K562 (cell line): Measurements from ENCODE around the gene NFIC. TPM values are rescaled to one million over a fixed set of nuclear protein-coding genes. Genes with fewer than 3 reads are reported as not detected.

Source experiments
- ATAC-seq: fragments of 200-7000 bp; cut with Tn5 transposase; 3 replicates; pipeline ENCODE4 v1.9.1; 2020; ENCODE audit warnings: moderate library complexity
- BruUV-seq: library from RNA; stranded (reverse); fragments of 400-500 nt; replicated peaks from 2 replicates; lab custom pipeline; 2021; lab: Mats Ljungman, UMichigan
- CTCF ChIA-PET: fragments of 300-600 bp; formaldehyde crosslinking; extraction: SDS; loops from one replicate; lab custom pipeline; 2021; ENCODE audit warnings: low intra/inter-chr PET ratio; lab: Yijun Ruan, JAX
- POLR2A ChIA-PET: fragments of 300-600, 350-650 bp; sonication (Branson Sonifier 250); formaldehyde crosslinking; extraction: SDS; loops from one replicate; lab custom pipeline; 2021; ENCODE audit warnings: antibody characterized with exemption, inconsistent platforms; lab: Yijun Ruan, JAX
- DNase-seq, 4 experiments: peaks; one replicate each; pipeline versions ENCODE4 v3.0.0 to v3.0.0-alpha.2; 2011 to 2018; ENCODE audit warnings: low spot score in 3 of 4, mixed read lengths in 3 of 4; ENCODE audit errors: extremely low read depth in 1 of 4
- FAIRE-seq: peaks from 2 replicates; lab custom pipeline; 2011; peaks lifted over from hg19 to GRCh38; lab: Jason Lieb, UNC
- H2AFZ ChIP-seq: 2 replicates; pipeline ENCODE4 v1.6.0; 2011; ENCODE audit warnings: low read depth, low read length, control low read depth, inconsistent platforms
- H3K27ac ChIP-seq: fragments of 200-600 bp; 3 replicates; pipeline ENCODE4 v1.8.0; 2011; ENCODE audit warnings: low read depth, mild to moderate bottlenecking, control low read depth, inconsistent platforms, low read length, moderate library complexity, mixed read lengths; ENCODE audit errors: extremely low read depth
- H3K27me3 ChIP-seq, 2 experiments: fragments of 300-600 bp in 1 of 2; 2 replicates in 1 of 2; 3 replicates in 1 of 2; pipeline versions ENCODE4 v1.6.0 to v1.8.0; 2011; ENCODE audit warnings: inconsistent platforms in 2 of 2, low read length in 2 of 2, mild to moderate bottlenecking in 1 of 2, mixed read lengths in 1 of 2, moderate library complexity in 1 of 2; ENCODE audit not compliant: control insufficient read depth in 2 of 2, insufficient read depth in 2 of 2
- H3K36me3 ChIP-seq: fragments of 300-600 bp; 3 replicates; pipeline ENCODE4 v1.8.0; 2011; ENCODE audit warnings: mild to moderate bottlenecking, low read length, inconsistent platforms; ENCODE audit not compliant: control insufficient read depth, insufficient read depth
- H3K4me1 ChIP-seq, 2 experiments: fragments of 200-600 bp in 1 of 2; replicated peaks in 1 of 2; 2 replicates in 1 of 2; 3 replicates in 1 of 2; pipeline versions ENCODE4 v1.5.1 to v1.8.0; 2011; ENCODE audit warnings: inconsistent platforms in 2 of 2, low read length in 2 of 2, mild to moderate bottlenecking in 1 of 2, mixed read lengths in 1 of 2, moderate library complexity in 1 of 2; ENCODE audit not compliant: control insufficient read depth in 2 of 2, insufficient read depth in 2 of 2
- H3K4me2 ChIP-seq: 2 replicates; pipeline ENCODE4 v1.6.1; 2011; ENCODE audit warnings: low read length, control low read depth, inconsistent platforms, mixed read lengths; ENCODE audit not compliant: insufficient read depth
- H3K4me3 ChIP-seq: fragments of 200-600 bp; sonication (generic), shearing (Covaris generic); 2 replicates; pipeline ENCODE4 v1.5.1; 2016; ENCODE audit warnings: control low read depth, inconsistent platforms
- H3K79me2 ChIP-seq: fragments of 200-600 bp; 3 replicates; pipeline ENCODE4 v1.8.0; 2011; ENCODE audit warnings: low read length, inconsistent platforms; ENCODE audit not compliant: control insufficient read depth, insufficient read depth
- H3K9ac ChIP-seq, 2 experiments: 2 replicates each; pipeline versions ENCODE4 v1.6.0 to v1.6.1; 2011; ENCODE audit warnings: low read depth in 2 of 2, low read length in 2 of 2, control low read depth in 1 of 2, inconsistent platforms in 1 of 2, mild to moderate bottlenecking in 1 of 2, mixed read lengths in 1 of 2; ENCODE audit not compliant: insufficient read depth in 1 of 2
- H3K9me1 ChIP-seq: one replicate; pipeline ENCODE4 v1.6.0; 2011; ENCODE audit warnings: inconsistent platforms, mild to moderate bottlenecking, low read length, moderate library complexity; ENCODE audit not compliant: control insufficient read depth, insufficient read depth
- H3K9me3 ChIP-seq: replicated peaks from 2 replicates; pipeline ENCODE4 v1.5.1; 2011; ENCODE audit warnings: low read depth, low read length, inconsistent platforms; ENCODE audit not compliant: control insufficient read depth, insufficient read depth
- H4K20me1 ChIP-seq: replicated peaks from 2 replicates; pipeline ENCODE4 v1.6.1; 2011; ENCODE audit warnings: low read length, inconsistent platforms, mixed read lengths; ENCODE audit not compliant: control insufficient read depth, insufficient read depth
- CBX1 ChIP-seq: sonication (generic); IDR thresholded peaks from 2 replicates; pipeline ENCODE4 v1.6.1; 2016; ENCODE audit warnings: antibody characterized with exemption, low read depth, mild to moderate bottlenecking
- MYNN ChIP-seq, 2 experiments: sonication (generic); formaldehyde crosslinking in 1 of 2; IDR thresholded peaks; 2 replicates each; pipeline versions ENCODE4 v1.5.0 to v1.6.1; 2016 to 2020; ENCODE audit warnings: antibody characterized with exemption in 1 of 2, missing genetic modification reagents in 1 of 2
- NCOA4 ChIP-seq: fragments of 450-650 bp; IDR thresholded peaks from 2 replicates; pipeline ENCODE4 v1.6.1; 2018; ENCODE audit warnings: mild to moderate bottlenecking; ENCODE audit not compliant: partially characterized antibody
- RAD51 ChIP-seq: fragments of 450-650 bp; IDR thresholded peaks from 2 replicates; pipeline ENCODE4 v1.7.1; 2016; ENCODE audit warnings: low read depth, mild to moderate bottlenecking, borderline replicate concordance
- RBM22 ChIP-seq: fragments of 200-400 bp; formaldehyde crosslinking; IDR thresholded peaks from 2 replicates; pipeline ENCODE4 v1.6.1; 2018; ENCODE audit warnings: low read length, low read depth; ENCODE audit not compliant: poor library complexity, severe bottlenecking
- SNIP1 ChIP-seq: fragments of 450-650 bp; IDR thresholded peaks from 2 replicates; pipeline ENCODE4 v1.7.1; 2017; ENCODE audit warnings: low read depth, mild to moderate bottlenecking
- ZEB2 ChIP-seq: fragments of 450-650 bp; IDR thresholded peaks from 2 replicates; pipeline ENCODE4 v1.6.1; 2016
- ZNF41 ChIP-seq: fragments of 250-450 bp; sonication (Bioruptor Pico); conservative IDR thresholded peaks from 2 replicates; pipeline ENCODE4 v1.4.0; 2020; ENCODE audit warnings: mild to moderate bottlenecking
- ZNF444 ChIP-seq: fragments of 250-450 bp; sonication (Bioruptor Pico); IDR thresholded peaks from 2 replicates; pipeline ENCODE4 v1.4.0; 2020; ENCODE audit warnings: mild to moderate bottlenecking, moderate library complexity
- ZNF584 ChIP-seq: fragments of 200-800 bp; sonication (Bioruptor generic); IDR thresholded peaks from 2 replicates; pipeline ENCODE4 v1.6.1; 2016; ENCODE audit warnings: low read depth, mild to moderate bottlenecking, missing genetic modification characterization, missing compliant biosample characterization
- ZNF707 ChIP-seq: fragments of 250-450 bp; sonication (Bioruptor Pico); conservative IDR thresholded peaks from 2 replicates; pipeline ENCODE4 v1.8.0; 2022; ENCODE audit warnings: inconsistent platforms, mild to moderate bottlenecking, moderate library complexity
- ZNF766 ChIP-seq: fragments of 200-800 bp; sonication (Bioruptor generic); conservative IDR thresholded peaks from 2 replicates; pipeline ENCODE4 v1.6.1; 2016; ENCODE audit warnings: missing genetic modification characterization, missing compliant biosample characterization
- WGBS: fragments of 100-300 bp; shearing (Covaris generic); methylation state at CpG from one replicate; pipeline ENCODE4 v1.1.6; 2016; ENCODE audit warnings: low coverage, mixed read lengths; ENCODE audit not compliant: insufficient coverage; ENCODE audit errors: missing lambda C conversion rate; 5-methylcytosine and 5-hydroxymethylcytosine counted together
- in situ Hi-C: fragments of 300-500 bp; cut with MboI; formaldehyde crosslinking; loops from 4 replicates; pipeline ENCODE4 v1.15.0; 2018; ENCODE audit warnings: inconsistent platforms, mixed read lengths
- intact Hi-C: fragments of 100-400 bp; cut with micrococcal nuclease; formaldehyde crosslinking; loops from 2 replicates; pipeline ENCODE4 v1.14.2; 2022
- polyA plus RNA-seq, 8 experiments: library from polyadenylated mRNA; depleted of rRNA in 4 of 8; stranded (reverse) in 5 of 8; unstranded in 3 of 8; fragments of >200 nt; fragmentation: Nextera tagmentation in 2 of 8; fragmentation: Illumina TruSeq in 1 of 8; extraction: Ambion mirVana in 2 of 8; extraction: Trizol in 1 of 8; gene quantifications; 2 replicates each; pipeline versions ENCODE4 v1.2.1 to v1.2.3, GENCODE V29; 2011 to 2014; ENCODE audit warnings: inconsistent platforms in 1 of 8, missing spikeins in 1 of 8
- total RNA-seq, 7 experiments: library from RNA; depleted of rRNA in 6 of 7; stranded (reverse); fragments of >200 nt in 6 of 7; fragmentation: Illumina TruSeq in 2 of 7; extraction: Trizol in 2 of 7; gene quantifications; 2 replicates each; pipeline versions ENCODE4 v1.2.1 to v1.2.3, GENCODE V29; 2011 to 2021; ENCODE audit warnings: low replicate concordance in 1 of 7
- TF ChIP-seq, protein P1 (sequence below), 2 experiments: fragments of 200-800 bp in 1 of 2; sonication (Bioruptor generic) in 1 of 2; sonication (generic) in 1 of 2; formaldehyde crosslinking in 1 of 2; IDR thresholded peaks in 1 of 2; conservative IDR thresholded peaks in 1 of 2; 2 replicates each; pipeline versions ENCODE4 v1.5.0 to v1.6.1; 2016 to 2020; ENCODE audit warnings: missing compliant biosample characterization in 1 of 2, missing genetic modification characterization in 1 of 2, missing genetic modification reagents in 1 of 2
- TF ChIP-seq, protein P2 (sequence below): sonication (generic); formaldehyde crosslinking; IDR thresholded peaks from 2 replicates; pipeline ENCODE4 v1.8.0; 2022; ENCODE audit warnings: missing genetic modification reagents, mild to moderate bottlenecking, borderline replicate concordance
- TF ChIP-seq, protein P3 (sequence below): fragments of 200-800 bp; sonication (Bioruptor generic); IDR thresholded peaks from 2 replicates; pipeline ENCODE4 v1.6.1; 2017; ENCODE audit warnings: missing genetic modification characterization, missing compliant biosample characterization
- TF ChIP-seq, protein P4 (sequence below): sonication (generic); formaldehyde crosslinking; IDR thresholded peaks from 2 replicates; pipeline ENCODE4 v1.8.1; 2022; ENCODE audit warnings: missing genetic modification reagents

Gene NFIC
- total and polyA plus RNA-seq, 9 of the 15 experiments (the other 6 are each of a cell fraction or from before 2014, with no cell fraction given) = 0.71 to 62.1 (median 6.9) TPM

DNA sequence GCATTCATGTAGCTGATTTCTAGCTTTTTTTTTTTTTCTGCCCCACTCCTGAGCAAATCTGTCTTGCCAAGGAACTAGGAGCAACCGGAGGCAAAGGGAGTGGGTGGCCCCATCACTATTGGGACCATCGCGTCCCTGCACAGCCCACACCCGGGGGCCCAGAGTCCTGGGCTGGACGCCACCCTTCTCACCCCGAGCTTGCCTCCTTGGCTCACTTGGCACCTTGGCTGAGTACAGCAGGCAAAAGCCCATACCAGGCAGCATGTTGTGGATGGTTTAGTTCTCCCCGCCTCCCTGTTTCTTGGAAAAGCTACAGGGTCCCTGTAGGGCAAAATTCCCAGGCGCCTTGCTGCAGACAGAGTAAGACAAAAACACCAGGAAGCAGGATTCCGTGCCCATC is 100.3 kb downstream of the NFIC start:
- Histone ChIP-seq H3K9me1 (no peaks in the 10 kb centered on the region), H3K9ac (no peak overlapping the region), H4K20me1 (no peaks in the 10 kb centered on the region), H3K36me3 (peaks cover 17% of the 10 kb centered on the region; the same call in 1 of the 3 replicates), H2AFZ (no peak overlapping the region), H3K4me3 (no peak overlapping the region), H3K4me1 (peaks cover 0 to 32% of the 10 kb centered on the region in 2 experiments; a peak in 2 of 5 replicates), H3K27ac (no peak overlapping the region), H3K9me3 (peaks cover 7% of the 10 kb centered on the region), H3K4me2 (no peak overlapping the region), H3K79me2 (no peaks in the 10 kb centered on the region), H3K27me3 (no peaks in the 10 kb centered on the region)
- no peak for FAIRE-seq
- BruUV-seq = no TSS peak
- 90% methylated on average over 8 of the region's 9 CpGs for WGBS
- CTCF ChIA-PET = no interaction called here
- intact Hi-C loops = no loop called here
- DNase-seq = peak in 1 of 4 experiments; percentile 13
- in situ Hi-C loops = no loop called here
- ATAC-seq = no peak
- POLR2A ChIA-PET = no interaction called here
- TF ChIP-seq RBM22 = peak; percentile 38
- TF ChIP-seq, protein P1, sequence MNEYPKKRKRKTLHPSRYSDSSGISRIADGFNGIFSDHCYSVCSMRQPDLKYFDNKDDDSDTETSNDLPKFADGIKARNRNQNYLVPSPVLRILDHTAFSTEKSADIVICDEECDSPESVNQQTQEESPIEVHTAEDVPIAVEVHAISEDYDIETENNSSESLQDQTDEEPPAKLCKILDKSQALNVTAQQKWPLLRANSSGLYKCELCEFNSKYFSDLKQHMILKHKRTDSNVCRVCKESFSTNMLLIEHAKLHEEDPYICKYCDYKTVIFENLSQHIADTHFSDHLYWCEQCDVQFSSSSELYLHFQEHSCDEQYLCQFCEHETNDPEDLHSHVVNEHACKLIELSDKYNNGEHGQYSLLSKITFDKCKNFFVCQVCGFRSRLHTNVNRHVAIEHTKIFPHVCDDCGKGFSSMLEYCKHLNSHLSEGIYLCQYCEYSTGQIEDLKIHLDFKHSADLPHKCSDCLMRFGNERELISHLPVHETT (CRISPR knock-in tag; conservative IDR thresholded peaks at IDR 0.05 in 1 of 2, IDR thresholded peaks at IDR 0.05 in 1 of 2) = no peak
- TF ChIP-seq, protein P2, sequence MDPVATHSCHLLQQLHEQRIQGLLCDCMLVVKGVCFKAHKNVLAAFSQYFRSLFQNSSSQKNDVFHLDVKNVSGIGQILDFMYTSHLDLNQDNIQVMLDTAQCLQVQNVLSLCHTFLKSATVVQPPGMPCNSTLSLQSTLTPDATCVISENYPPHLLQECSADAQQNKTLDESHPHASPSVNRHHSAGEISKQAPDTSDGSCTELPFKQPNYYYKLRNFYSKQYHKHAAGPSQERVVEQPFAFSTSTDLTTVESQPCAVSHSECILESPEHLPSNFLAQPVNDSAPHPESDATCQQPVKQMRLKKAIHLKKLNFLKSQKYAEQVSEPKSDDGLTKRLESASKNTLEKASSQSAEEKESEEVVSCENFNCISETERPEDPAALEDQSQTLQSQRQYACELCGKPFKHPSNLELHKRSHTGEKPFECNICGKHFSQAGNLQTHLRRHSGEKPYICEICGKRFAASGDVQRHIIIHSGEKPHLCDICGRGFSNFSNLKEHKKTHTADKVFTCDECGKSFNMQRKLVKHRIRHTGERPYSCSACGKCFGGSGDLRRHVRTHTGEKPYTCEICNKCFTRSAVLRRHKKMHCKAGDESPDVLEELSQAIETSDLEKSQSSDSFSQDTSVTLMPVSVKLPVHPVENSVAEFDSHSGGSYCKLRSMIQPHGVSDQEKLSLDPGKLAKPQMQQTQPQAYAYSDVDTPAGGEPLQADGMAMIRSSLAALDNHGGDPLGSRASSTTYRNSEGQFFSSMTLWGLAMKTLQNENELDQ = no peak
- TF ChIP-seq, protein P3, sequence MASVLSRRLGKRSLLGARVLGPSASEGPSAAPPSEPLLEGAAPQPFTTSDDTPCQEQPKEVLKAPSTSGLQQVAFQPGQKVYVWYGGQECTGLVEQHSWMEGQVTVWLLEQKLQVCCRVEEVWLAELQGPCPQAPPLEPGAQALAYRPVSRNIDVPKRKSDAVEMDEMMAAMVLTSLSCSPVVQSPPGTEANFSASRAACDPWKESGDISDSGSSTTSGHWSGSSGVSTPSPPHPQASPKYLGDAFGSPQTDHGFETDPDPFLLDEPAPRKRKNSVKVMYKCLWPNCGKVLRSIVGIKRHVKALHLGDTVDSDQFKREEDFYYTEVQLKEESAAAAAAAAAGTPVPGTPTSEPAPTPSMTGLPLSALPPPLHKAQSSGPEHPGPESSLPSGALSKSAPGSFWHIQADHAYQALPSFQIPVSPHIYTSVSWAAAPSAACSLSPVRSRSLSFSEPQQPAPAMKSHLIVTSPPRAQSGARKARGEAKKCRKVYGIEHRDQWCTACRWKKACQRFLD = no peak
- no peak for TF ChIP-seq RAD51
- no peak for TF ChIP-seq ZNF766
- no peak for TF ChIP-seq ZNF41 (CRISPR knock-in tag)
- TF ChIP-seq, protein P4, sequence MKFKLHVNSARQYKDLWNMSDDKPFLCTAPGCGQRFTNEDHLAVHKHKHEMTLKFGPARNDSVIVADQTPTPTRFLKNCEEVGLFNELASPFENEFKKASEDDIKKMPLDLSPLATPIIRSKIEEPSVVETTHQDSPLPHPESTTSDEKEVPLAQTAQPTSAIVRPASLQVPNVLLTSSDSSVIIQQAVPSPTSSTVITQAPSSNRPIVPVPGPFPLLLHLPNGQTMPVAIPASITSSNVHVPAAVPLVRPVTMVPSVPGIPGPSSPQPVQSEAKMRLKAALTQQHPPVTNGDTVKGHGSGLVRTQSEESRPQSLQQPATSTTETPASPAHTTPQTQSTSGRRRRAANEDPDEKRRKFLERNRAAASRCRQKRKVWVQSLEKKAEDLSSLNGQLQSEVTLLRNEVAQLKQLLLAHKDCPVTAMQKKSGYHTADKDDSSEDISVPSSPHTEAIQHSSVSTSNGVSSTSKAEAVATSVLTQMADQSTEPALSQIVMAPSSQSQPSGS (CRISPR knock-in tag) = no peak
- 0 out of 2 replicates have a peak, but pooled peaks have one; percentile 12 for TF ChIP-seq CBX1
- TF ChIP-seq ZNF584 (CRISPR knock-in tag) = no peak
- TF ChIP-seq ZNF707 (CRISPR knock-in tag) = no peak
- TF ChIP-seq ZEB2 = no peak
- 0 out of 2 replicates have a peak, but pooled peaks have one; percentile 26 for TF ChIP-seq MYNN (IDR thresholded peaks at IDR 0.05)
- no peak for TF ChIP-seq MYNN (CRISPR knock-in tag; IDR thresholded peaks at IDR 0.05)
- no peak for TF ChIP-seq NCOA4
- TF ChIP-seq ZNF444 (CRISPR knock-in tag) = no peak
- TF ChIP-seq SNIP1 = no peak
